NB4 (cell line): Measurements from ENCODE around the gene RNF217.

ENCODE experiments used
- DNase-seq: peaks from one replicate; pipeline ENCODE4 v3.0.0; 2010; ENCODE audit warnings: low read depth
- H3K4me3 ChIP-seq: one replicate; pipeline ENCODE4 v1.5.1; 2011; ENCODE audit warnings: mild to moderate bottlenecking, low read depth, low read length, moderate library complexity
- CTCF ChIP-seq: IDR thresholded peaks from one replicate; pipeline ENCODE4 v1.5.1; 2012; ENCODE audit warnings: low read depth, low read length
- MAX ChIP-seq: IDR thresholded peaks from 2 replicates; pipeline ENCODE4 v1.6.1; 2011; ENCODE audit warnings: low read depth, low read length
- MYC ChIP-seq: IDR thresholded peaks from 2 replicates; pipeline ENCODE4 v1.6.1; 2011; ENCODE audit warnings: low read depth, low read length
- POLR2A ChIP-seq: IDR thresholded peaks from 2 replicates; pipeline ENCODE4 v1.6.1; 2011; ENCODE audit warnings: mild to moderate bottlenecking; ENCODE audit not compliant: insufficient read length; ENCODE audit errors: extremely low read depth

The RNF217 gene

GRCh38 chr6:125075741-125076481 lies 113.7 kb downstream of the RNF217 start:
- TF ChIP-seq CTCF, result no peak
- no peak for TF ChIP-seq MYC
- TF ChIP-seq MAX, result no peak
- TF ChIP-seq POLR2A, result no peak
- no peak overlapping the region for H3K4me3 ChIP-seq
- DNase-seq, result no peak

- TF ChIP-seq MAX (no peak), CTCF (no peak), MYC (no peak), POLR2A (no peak)
Measured at GRCh38 chr6:125076482-125076742, 114.2 kb downstream of the RNF217 start.

GRCh38 chr6:125077453-125077852 lies 115.2 kb downstream of the RNF217 start:
- no peak overlapping the region for H3K4me3 ChIP-seq
- DNase-seq, result no peak
- TF ChIP-seq MAX (no peak), POLR2A (no peak), CTCF (no peak), MYC (no peak)

More at GRCh38 chr6:125076482-125076742, 114.2 kb downstream of the RNF217 start:
- no peak for DNase-seq
- H3K4me3 ChIP-seq, result no peak overlapping the region

- no peak overlapping the region for H3K4me3 ChIP-seq
- no peak for TF ChIP-seq CTCF
- no peak for TF ChIP-seq MAX
- TF ChIP-seq POLR2A, result no peak
- TF ChIP-seq MYC, result no peak
- no peak for DNase-seq
Measured at GRCh38 chr6:125078602-125079321, 116.5 kb downstream of the RNF217 start.

- H3K4me3 ChIP-seq, result no peak overlapping the region
- no peak for DNase-seq
- TF ChIP-seq MYC (no peak), MAX (no peak), POLR2A (no peak), CTCF (no peak)
Measured at GRCh38 chr6:125082908-125083683, 120.9 kb downstream of the RNF217 start.
